ENCODE results near the gene ZNF516. TPM values are rescaled to one million over a fixed set of nuclear protein-coding genes. Genes with fewer than 3 reads are reported as not detected.

The ZNF516 gene
- total RNA-seq, 4 donors from 2014 or later = 20.5 to 55.4 (median 22.4) TPM

DNA sequence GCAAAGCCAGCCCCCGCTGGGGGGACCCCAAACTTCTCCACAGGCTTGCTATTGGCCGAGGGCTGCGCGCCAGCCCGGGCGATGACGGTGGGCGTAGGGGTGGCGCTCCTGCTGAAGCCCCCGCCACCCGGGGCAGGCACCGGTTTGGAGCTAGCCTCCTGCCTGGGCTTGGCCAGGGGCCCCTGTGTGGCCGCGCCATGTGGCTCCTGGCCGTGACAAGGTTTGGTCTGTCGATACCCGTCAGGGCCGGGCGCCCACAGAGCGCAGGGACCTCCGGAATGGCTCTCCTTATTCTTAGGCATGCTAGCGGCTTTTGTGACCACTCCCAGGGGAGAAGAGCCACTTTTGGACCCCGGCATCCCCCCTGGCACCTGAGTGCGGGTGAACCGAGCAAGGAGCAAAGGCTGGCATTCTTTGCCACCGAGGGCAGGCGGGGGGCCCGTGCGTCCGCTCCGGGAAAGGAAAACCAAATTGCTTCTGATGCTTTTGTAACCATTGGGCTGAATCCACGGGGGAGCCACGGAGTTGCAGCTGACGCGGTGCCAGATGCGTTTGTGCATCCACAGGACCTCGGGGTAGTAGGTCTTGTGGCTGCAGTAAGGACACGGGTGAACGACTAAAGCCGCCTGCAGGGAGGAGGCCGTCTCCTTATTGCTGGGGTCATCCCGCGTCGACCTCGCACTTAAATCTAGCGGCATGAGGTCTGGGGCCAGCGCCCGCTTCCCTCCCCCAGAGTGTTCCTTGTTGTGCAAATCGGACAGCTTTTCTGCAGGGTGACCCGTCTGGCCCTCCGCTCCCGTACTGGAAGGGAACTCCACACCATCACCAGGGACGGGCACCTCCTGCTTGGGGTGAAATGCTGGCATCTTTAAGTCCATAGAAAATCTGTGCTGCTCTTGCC is 115.6 kb downstream of the ZNF516 start:
- Histone ChIP-seq H3K36me3 (peaks cover 23% of the 10 kb centered on the region), H3K27ac (no peak overlapping the region), H3K4me1 (no peaks in the 10 kb centered on the region), H3K9me3 (no peaks in the 10 kb centered on the region), H3K4me3 (no peak overlapping the region), H3K27me3 (no peaks in the 10 kb centered on the region)
- 93% methylated on average over 38 of the region's 53 CpGs for WGBS
- TF ChIP-seq POLR2A (IDR thresholded peaks at IDR 0.05) (no peak), POLR2AphosphoS5 (IDR thresholded peaks at IDR 0.05) (no peak), CTCF (IDR thresholded peaks at IDR 0.05) (no peak), EP300 (IDR thresholded peaks at IDR 0.05) (no peak)
- DNase-seq (ENCODE audit: low spot score in 2 of 2) = peak in 1 of 2 donors; percentile 66

- no peaks in the 10 kb centered on the region for H3K4me1 ChIP-seq
- H3K27me3 ChIP-seq = no peaks in the 10 kb centered on the region
- TF ChIP-seq POLR2AphosphoS5 (IDR thresholded peaks at IDR 0.05) = no peak
- TF ChIP-seq POLR2A (IDR thresholded peaks at IDR 0.05) = no peak
- no peak for TF ChIP-seq EP300 (IDR thresholded peaks at IDR 0.05)
- no peaks in the 10 kb centered on the region for H3K9me3 ChIP-seq
- H3K4me3 ChIP-seq = no peak overlapping the region
- WGBS = 90% methylated on average over 24 of the region's 32 CpGs
- peak in 1 of 2 donors; percentile 66 for DNase-seq (ENCODE audit: low spot score in 2 of 2)
- no peak overlapping the region for H3K27ac ChIP-seq
- H3K36me3 ChIP-seq = peaks cover 23% of the 10 kb centered on the region
These were observed 116.4 kb downstream of the ZNF516 start for GRCh38 chr18:76378526-76379215.

DNA sequence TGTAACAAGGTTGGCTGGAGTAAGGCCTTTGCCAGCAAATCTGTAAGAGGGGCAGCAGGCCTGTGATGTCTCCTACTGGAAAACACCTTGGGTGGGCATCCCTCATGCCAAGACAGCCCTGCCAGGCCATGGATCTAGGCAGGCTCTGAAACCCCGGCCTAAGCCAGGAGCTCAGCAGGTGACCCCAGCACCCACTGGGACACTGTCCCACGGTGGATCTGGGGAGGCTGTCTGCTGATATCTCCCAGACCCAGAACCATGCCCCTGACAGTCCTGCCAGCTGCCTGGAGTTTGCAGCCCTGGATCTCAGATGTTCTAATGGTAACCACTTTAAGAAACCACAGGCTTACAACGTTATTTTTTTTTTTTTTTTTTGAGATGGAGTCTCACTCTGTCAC is 117.7 kb downstream of the ZNF516 start:
- peak in 1 of 2 donors; percentile 50 for DNase-seq (ENCODE audit: low spot score in 2 of 2)
- Histone ChIP-seq H3K27me3 (no peaks in the 10 kb centered on the region), H3K4me3 (no peak overlapping the region), H3K9me3 (no peaks in the 10 kb centered on the region), H3K4me1 (no peaks in the 10 kb centered on the region), H3K27ac (no peak overlapping the region), H3K36me3 (peaks cover 23% of the 10 kb centered on the region)
- WGBS = 78% methylated on average over 3 of the region's 3 CpGs
- no peak for TF ChIP-seq CTCF (IDR thresholded peaks at IDR 0.05)
- TF ChIP-seq POLR2A (IDR thresholded peaks at IDR 0.05) = no peak
- no peak for TF ChIP-seq EP300 (IDR thresholded peaks at IDR 0.05)
- no peak for TF ChIP-seq POLR2AphosphoS5 (IDR thresholded peaks at IDR 0.05)

DNA sequence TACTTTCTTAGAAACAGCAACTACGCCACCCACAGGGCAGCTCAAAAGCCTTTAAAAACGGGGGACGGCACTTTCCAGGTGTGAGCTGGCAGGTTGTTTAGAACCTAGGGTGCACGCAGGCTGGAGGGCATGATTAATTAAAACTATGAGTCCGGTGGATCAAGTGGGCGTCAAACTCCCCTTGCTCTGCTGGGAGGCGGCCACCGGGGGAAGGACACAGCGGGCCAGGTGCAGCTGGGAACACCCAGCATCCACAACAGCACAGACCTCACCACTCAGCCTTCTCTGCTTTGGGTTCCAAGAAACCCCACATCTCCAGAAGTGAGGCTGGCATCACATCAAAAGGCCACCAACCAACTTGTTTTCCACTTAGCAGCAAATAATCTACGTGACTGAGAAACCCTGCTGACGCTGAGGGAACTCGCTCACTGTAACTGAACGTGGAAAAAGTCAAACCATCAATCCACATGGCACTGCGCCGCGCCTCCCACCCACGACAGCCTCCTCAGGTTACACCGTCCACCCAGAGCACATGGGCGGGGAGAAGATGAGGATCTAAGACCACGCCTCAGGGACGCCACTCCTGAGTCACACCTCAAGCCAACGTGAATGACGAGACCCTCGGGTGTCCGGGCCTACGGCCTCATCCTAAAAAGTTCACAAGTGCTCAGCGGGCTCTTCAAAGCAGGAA is 118.2 kb downstream of the ZNF516 start:
- Histone ChIP-seq H3K36me3 (peaks cover 24% of the 10 kb centered on the region), H3K27ac (no peak overlapping the region), H3K9me3 (no peaks in the 10 kb centered on the region), H3K4me3 (no peak overlapping the region), H3K4me1 (no peaks in the 10 kb centered on the region), H3K27me3 (no peaks in the 10 kb centered on the region)
- WGBS = 86% methylated on average over 26 of the region's 27 CpGs
- peak in 1 of 2 donors; percentile 67 for DNase-seq (ENCODE audit: low spot score in 2 of 2)
- TF ChIP-seq POLR2A (IDR thresholded peaks at IDR 0.05) (no peak), POLR2AphosphoS5 (IDR thresholded peaks at IDR 0.05) (no peak), CTCF (IDR thresholded peaks at IDR 0.05) (no peak), EP300 (IDR thresholded peaks at IDR 0.05) (no peak)

- DNase-seq (ENCODE audit: low spot score in 2 of 2) = no peak
- Histone ChIP-seq H3K27me3 (no peaks in the 10 kb centered on the region), H3K36me3 (peaks cover 30% of the 10 kb centered on the region), H3K4me1 (no peaks in the 10 kb centered on the region), H3K4me3 (no peak overlapping the region), H3K9me3 (no peaks in the 10 kb centered on the region), H3K27ac (no peak overlapping the region)
- TF ChIP-seq POLR2AphosphoS5 (IDR thresholded peaks at IDR 0.05) (no peak), EP300 (IDR thresholded peaks at IDR 0.05) (no peak), CTCF (IDR thresholded peaks at IDR 0.05) (no peak), POLR2A (IDR thresholded peaks at IDR 0.05) (no peak)
- 100% methylated on average over 2 of the region's 2 CpGs for WGBS
These were observed 118.8 kb downstream of the ZNF516 start for GRCh38 chr18:76376225-76376624.
